GM23338 (cell line): ENCODE data around the gene PLD5. TPM values are rescaled to one million over a fixed set of nuclear protein-coding genes. Genes with fewer than 3 reads are reported as not detected.

Experiments
- polyA plus RNA-seq: library from polyadenylated mRNA; unstranded; fragments of >200 nt; fragmentation: Nextera tagmentation; extraction: Ambion mirVana; gene quantifications from 2 replicates; pipeline ENCODE4 v1.2.1, GENCODE V29; 2016
- small RNA-seq: library from RNA; depleted of rRNA; stranded (forward); fragments of <200 nt; gene quantifications from one replicate; pipeline ENCODE3, GENCODE V24; 2014; ENCODE audit warnings: low replicate concordance
- total RNA-seq: library from RNA; depleted of rRNA; stranded (reverse); fragments of >200 nt; shearing (Covaris generic); gene quantifications from 2 replicates; pipeline ENCODE4 v1.2.3, GENCODE V29; 2014

The PLD5 gene
- total and polyA plus RNA-seq, 2 experiments from 2014 or later = 5.5 to 5.8 TPM

Small RNA genes within 50 kb of the gene (small RNA-seq; reads per million reads assigned to genes)
- gene AL360271.2 (not detected), gene RN7SKP12 (not detected)
